Stimulated activated naive CD4-positive, alpha-beta T cell (primary cell): ENCODE data around the gene MSRB2.
A peak's percentile ranks its signal among the peaks of the same experiment; 100 is the strongest.
"Not testable (repeated sequence)": the region's sequence is repeated elsewhere in the genome, so short reads cannot be mapped to it uniquely, and the experiment has no call there.

Experiments used
- DNase-seq, 6 experiments: peaks; one replicate each; lab custom pipeline; 2025; lab: John Stamatoyannopoulos, UW

Gene MSRB2

GRCh38 chr10:23070092-23070912 lies 25.1 kb upstream of the MSRB2 start:
- not testable (repeated sequence) for DNase-seq

GRCh38 chr10:23070913-23071218 lies 24.5 kb upstream of the MSRB2 start:
- DNase-seq, result no peak

GRCh38 chr10:23072593-23072992 lies 22.8 kb upstream of the MSRB2 start:
- DNase-seq, result not testable (repeated sequence)

- DNase-seq, result no peak
These were observed 21.9 kb upstream of the MSRB2 start for GRCh38 chr10:23073527-23073926.

- no peak for DNase-seq
These were observed 19.7 kb upstream of the MSRB2 start for GRCh38 chr10:23075672-23076071.

- no peak for DNase-seq
These were observed 17.3 kb upstream of the MSRB2 start for GRCh38 chr10:23078114-23078513.

- DNase-seq, result no peak
These were observed 15.7 kb upstream of the MSRB2 start for GRCh38 chr10:23079700-23080099.

GRCh38 chr10:23080262-23080661 lies 15.1 kb upstream of the MSRB2 start:
- DNase-seq, result no peak

GRCh38 chr10:23081221-23081750 lies 14.1 kb upstream of the MSRB2 start:
- DNase-seq, result no peak

GRCh38 chr10:23081891-23082290 lies 13.5 kb upstream of the MSRB2 start:
- no peak for DNase-seq

GRCh38 chr10:23088609-23089008 lies 6.8 kb upstream of the MSRB2 start:
- DNase-seq, result no peak

GRCh38 chr10:23094786-23095403 lies 484 bp upstream of the MSRB2 start:
- DNase-seq, result peak in 1 of 6 experiments; percentile 40

GRCh38 chr10:23095966-23096801 lies 805 bp downstream of the MSRB2 start:
- peak in 5 of 6 experiments; percentile 7 to 46 (median 32) for DNase-seq

- DNase-seq, result peak in 5 of 6 experiments; percentile 1 to 30 (median 22)
These were observed 1.6 kb downstream of the MSRB2 start for GRCh38 chr10:23096802-23097549.

GRCh38 chr10:23099079-23099478 lies 3.7 kb downstream of the MSRB2 start:
- DNase-seq, result no peak

- DNase-seq, result no peak
These were observed 4.4 kb downstream of the MSRB2 start for GRCh38 chr10:23099816-23100215.

- no peak for DNase-seq
These were observed 5.1 kb downstream of the MSRB2 start for GRCh38 chr10:23100331-23101030.

- DNase-seq, result no peak
These were observed 11.1 kb downstream of the MSRB2 start for GRCh38 chr10:23106331-23107072.

GRCh38 chr10:23110722-23111516 lies 15.5 kb downstream of the MSRB2 start:
- no peak for DNase-seq
